Measurements from ENCODE around the gene ELANE.
"Not testable (repeated sequence)": the region's sequence is repeated elsewhere in the genome, so short reads cannot be mapped to it uniquely, and the experiment has no call there.

ELANE gene

DNA sequence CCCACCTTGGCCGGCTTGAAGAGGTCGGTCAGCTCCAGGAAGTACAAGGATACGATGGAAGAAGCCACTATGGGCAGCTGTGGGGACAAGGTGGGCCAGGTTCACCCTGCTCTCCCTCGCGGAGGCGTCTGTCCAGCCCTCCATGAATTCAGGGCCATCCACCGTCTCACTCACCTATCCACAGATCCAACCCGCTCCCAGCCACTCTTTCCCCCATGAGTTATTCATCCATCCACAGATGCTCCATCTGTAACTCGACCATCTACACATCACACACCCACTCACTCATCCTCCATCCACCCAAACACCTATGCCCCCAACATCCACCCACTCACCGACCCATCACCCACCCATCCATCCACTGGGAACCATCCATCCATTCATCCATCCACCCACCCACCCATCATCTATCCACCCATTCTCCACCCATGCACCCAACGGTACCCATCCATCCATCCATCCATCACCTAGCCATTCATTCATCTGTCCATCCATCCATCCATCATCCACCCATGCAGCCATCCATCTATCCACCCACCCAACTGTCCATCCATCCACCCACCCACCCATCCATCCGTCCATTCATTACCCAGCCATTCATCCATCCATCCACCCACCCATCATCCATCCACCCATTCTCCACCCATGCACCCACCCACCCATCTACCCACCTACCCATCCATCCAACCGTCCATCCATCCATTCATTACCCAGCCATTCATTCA, 36.2 kb upstream of the ELANE start:
- Histone ChIP-seq H2AFZ (ENCODE audit: low read depth, low read length) (no peak overlapping the region), H3K4me3 (ENCODE audit: low read depth in 1 of 2, low read length in 2 of 2) (no peak overlapping the region), H3K9me3 (ENCODE audit: insufficient read depth, low read length, severe bottlenecking) (no peaks in the 10 kb centered on the region), H3K27ac (ENCODE audit: low read length) (no peak overlapping the region), H3K4me1 (ENCODE audit: insufficient read depth, low read length) (no peaks in the 10 kb centered on the region), H4K20me1 (ENCODE audit: insufficient read depth, low read length) (peaks cover 28% of the 10 kb centered on the region), H3K4me2 (ENCODE audit: insufficient read depth, low read length) (no peak overlapping the region), H3K79me2 (ENCODE audit: insufficient read depth, low read length) (no peaks in the 10 kb centered on the region), H3K27me3 (ENCODE audit: insufficient read depth, low read length, poor library complexity) (no peaks in the 10 kb centered on the region), H3K9ac (ENCODE audit: low read depth, low read length) (no peak overlapping the region), H3K36me3 (ENCODE audit: insufficient read depth, low read length) (peaks cover 26% of the 10 kb centered on the region)
- no peak for TF ChIP-seq EZH2 (IDR thresholded peaks at IDR 0.05; ENCODE audit: borderline replicate concordance, low read depth, low read length, severe bottlenecking)
- TF ChIP-seq, protein P1, sequence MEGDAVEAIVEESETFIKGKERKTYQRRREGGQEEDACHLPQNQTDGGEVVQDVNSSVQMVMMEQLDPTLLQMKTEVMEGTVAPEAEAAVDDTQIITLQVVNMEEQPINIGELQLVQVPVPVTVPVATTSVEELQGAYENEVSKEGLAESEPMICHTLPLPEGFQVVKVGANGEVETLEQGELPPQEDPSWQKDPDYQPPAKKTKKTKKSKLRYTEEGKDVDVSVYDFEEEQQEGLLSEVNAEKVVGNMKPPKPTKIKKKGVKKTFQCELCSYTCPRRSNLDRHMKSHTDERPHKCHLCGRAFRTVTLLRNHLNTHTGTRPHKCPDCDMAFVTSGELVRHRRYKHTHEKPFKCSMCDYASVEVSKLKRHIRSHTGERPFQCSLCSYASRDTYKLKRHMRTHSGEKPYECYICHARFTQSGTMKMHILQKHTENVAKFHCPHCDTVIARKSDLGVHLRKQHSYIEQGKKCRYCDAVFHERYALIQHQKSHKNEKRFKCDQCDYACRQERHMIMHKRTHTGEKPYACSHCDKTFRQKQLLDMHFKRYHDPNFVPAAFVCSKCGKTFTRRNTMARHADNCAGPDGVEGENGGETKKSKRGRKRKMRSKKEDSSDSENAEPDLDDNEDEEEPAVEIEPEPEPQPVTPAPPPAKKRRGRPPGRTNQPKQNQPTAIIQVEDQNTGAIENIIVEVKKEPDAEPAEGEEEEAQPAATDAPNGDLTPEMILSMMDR (IDR thresholded peaks at IDR 0.05; ENCODE audit: borderline replicate concordance, extremely low read depth, low read length, poor library complexity, severe bottlenecking) = no peak
- DNase-seq (no peak), ATAC-seq (ENCODE audit: insufficient read depth, low read depth) (no peak)

DNA sequence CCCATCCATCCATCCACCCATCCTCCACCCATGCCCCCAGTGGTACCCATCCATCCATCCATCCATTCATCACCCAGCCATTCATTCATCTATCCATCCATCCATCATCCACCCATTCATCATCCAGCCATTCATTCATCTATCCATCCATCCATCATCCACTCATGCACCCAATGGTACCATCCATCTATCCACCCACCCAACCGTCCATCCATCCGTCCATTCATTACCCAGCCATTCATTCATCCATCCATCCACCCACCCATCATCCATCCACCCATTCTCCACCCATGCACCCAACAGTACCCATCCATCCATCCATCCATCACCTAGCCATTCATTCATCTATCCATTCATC, 35.6 kb upstream of the ELANE start:
- no peak overlapping the region for H2AFZ ChIP-seq (ENCODE audit: low read depth, low read length)
- H3K4me3 ChIP-seq (ENCODE audit: low read depth in 1 of 2, low read length in 2 of 2) = no peak overlapping the region
- TF ChIP-seq EZH2 (IDR thresholded peaks at IDR 0.05; ENCODE audit: borderline replicate concordance, low read depth, low read length, severe bottlenecking) = no peak
- TF ChIP-seq, protein P1 (IDR thresholded peaks at IDR 0.05; ENCODE audit: borderline replicate concordance, extremely low read depth, low read length, poor library complexity, severe bottlenecking) = no peak
- peaks cover 21% of the 10 kb centered on the region for H3K36me3 ChIP-seq (ENCODE audit: insufficient read depth, low read length)
- H3K9me3 ChIP-seq (ENCODE audit: insufficient read depth, low read length, severe bottlenecking) = no peaks in the 10 kb centered on the region
- no peaks in the 10 kb centered on the region for H3K79me2 ChIP-seq (ENCODE audit: insufficient read depth, low read length)
- no peak overlapping the region for H3K9ac ChIP-seq (ENCODE audit: low read depth, low read length)
- no peak for ATAC-seq (ENCODE audit: insufficient read depth, low read depth)
- peaks cover 24% of the 10 kb centered on the region for H4K20me1 ChIP-seq (ENCODE audit: insufficient read depth, low read length)
- H3K4me1 ChIP-seq (ENCODE audit: insufficient read depth, low read length) = no peaks in the 10 kb centered on the region
- no peak overlapping the region for H3K4me2 ChIP-seq (ENCODE audit: insufficient read depth, low read length)
- H3K27ac ChIP-seq (ENCODE audit: low read length) = no peak overlapping the region
- H3K27me3 ChIP-seq (ENCODE audit: insufficient read depth, low read length, poor library complexity) = no peaks in the 10 kb centered on the region
- DNase-seq = no peak

DNA sequence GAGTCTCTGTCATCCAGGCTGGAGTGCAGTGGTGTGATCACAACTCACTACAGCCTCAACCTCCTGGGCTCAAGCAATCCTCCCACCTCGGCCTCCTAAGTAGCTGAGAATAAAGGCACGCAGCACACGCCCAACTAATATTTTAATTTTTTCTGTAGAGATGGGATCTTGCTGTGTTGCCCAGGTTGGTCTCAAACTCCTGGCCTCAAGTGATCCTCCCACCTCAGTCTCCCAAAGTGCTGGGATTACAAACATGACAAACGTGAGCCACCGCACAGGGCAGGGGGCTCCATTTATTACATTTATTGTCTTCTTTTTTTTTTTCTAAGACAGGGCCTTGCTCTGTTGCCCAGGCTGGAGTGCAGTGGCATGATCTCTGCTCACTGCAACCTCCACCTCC, 31.9 kb upstream of the ELANE start:
- not testable (repeated sequence) for H4K20me1 ChIP-seq (ENCODE audit: insufficient read depth, low read length); ATAC-seq (ENCODE audit: insufficient read depth, low read depth); H3K4me3 ChIP-seq (ENCODE audit: low read depth in 1 of 2, low read length in 2 of 2); H3K9ac ChIP-seq (ENCODE audit: low read depth, low read length); H2AFZ ChIP-seq (ENCODE audit: low read depth, low read length); H3K27ac ChIP-seq (ENCODE audit: low read length); DNase-seq; H3K36me3 ChIP-seq (ENCODE audit: insufficient read depth, low read length); H3K27me3 ChIP-seq (ENCODE audit: insufficient read depth, low read length, poor library complexity); H3K9me3 ChIP-seq (ENCODE audit: insufficient read depth, low read length, severe bottlenecking); H3K4me1 ChIP-seq (ENCODE audit: insufficient read depth, low read length); H3K79me2 ChIP-seq (ENCODE audit: insufficient read depth, low read length); H3K4me2 ChIP-seq (ENCODE audit: insufficient read depth, low read length)

DNA sequence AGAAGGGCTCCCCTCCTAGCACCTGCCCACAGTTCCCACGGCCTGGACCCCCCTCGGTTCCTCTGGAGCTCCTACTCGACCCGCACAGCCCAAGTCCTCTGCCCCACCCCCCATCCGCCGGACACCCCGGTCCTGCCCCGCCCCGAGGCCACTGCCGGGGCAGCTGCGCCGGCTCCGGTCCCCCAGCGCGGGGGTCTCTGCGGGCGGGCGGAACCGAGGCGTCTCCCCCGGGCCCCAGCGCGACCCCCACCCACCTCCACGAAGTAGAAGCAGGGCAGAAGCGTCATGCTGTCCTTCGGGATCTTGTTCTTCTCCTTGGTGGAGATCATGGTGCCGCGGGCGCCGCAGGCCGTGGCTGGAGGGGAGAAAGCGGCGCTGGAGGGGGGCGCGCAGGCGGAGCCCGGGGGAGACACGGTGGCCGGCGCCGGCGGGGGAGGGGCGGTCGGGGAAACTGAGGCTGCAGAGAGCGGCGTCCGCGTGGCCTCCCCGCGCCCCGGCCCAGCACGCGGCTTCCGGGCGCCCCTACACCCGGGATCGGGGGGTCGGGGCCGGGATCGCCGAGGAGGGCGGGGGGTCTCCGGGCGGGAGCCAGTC, 30.8 kb upstream of the ELANE start:
- no peak overlapping the region for H2AFZ ChIP-seq (ENCODE audit: low read depth, low read length)
- TF ChIP-seq, protein P1 (IDR thresholded peaks at IDR 0.05; ENCODE audit: borderline replicate concordance, extremely low read depth, low read length, poor library complexity, severe bottlenecking) = no peak
- no peaks in the 10 kb centered on the region for H3K79me2 ChIP-seq (ENCODE audit: insufficient read depth, low read length)
- DNase-seq (no peak), ATAC-seq (ENCODE audit: insufficient read depth, low read depth) (no peak)
- H3K9ac ChIP-seq (ENCODE audit: low read depth, low read length) = no peak overlapping the region
- H3K4me1 ChIP-seq (ENCODE audit: insufficient read depth, low read length) = no peaks in the 10 kb centered on the region
- H3K9me3 ChIP-seq (ENCODE audit: insufficient read depth, low read length, severe bottlenecking) = no peaks in the 10 kb centered on the region
- no peak overlapping the region for H3K4me2 ChIP-seq (ENCODE audit: insufficient read depth, low read length)
- no peak overlapping the region for H3K27ac ChIP-seq (ENCODE audit: low read length)
- no peak overlapping the region for H3K4me3 ChIP-seq (ENCODE audit: low read depth in 1 of 2, low read length in 2 of 2)
- H4K20me1 ChIP-seq (ENCODE audit: insufficient read depth, low read length) = no peaks in the 10 kb centered on the region
- H3K36me3 ChIP-seq (ENCODE audit: insufficient read depth, low read length) = no peaks in the 10 kb centered on the region
- H3K27me3 ChIP-seq (ENCODE audit: insufficient read depth, low read length, poor library complexity) = no peaks in the 10 kb centered on the region
